Fibroblast of villous mesenchyme (primary cell): ENCODE data around the gene RPS15A. TPM values are rescaled to one million over a fixed set of nuclear protein-coding genes. Genes with fewer than 3 reads are reported as not detected.
"Not testable (repeated sequence)": the region's sequence is repeated elsewhere in the genome, so short reads cannot be mapped to it uniquely, and the experiment has no call there.

Source experiments
- DNase-seq: peaks from one replicate; pipeline ENCODE4 v3.0.0-alpha.2; 2010; ENCODE audit warnings: low read depth
- H3K4me3 ChIP-seq: 2 replicates; pipeline ENCODE4 v1.5.1; 2011; ENCODE audit warnings: low read depth, mild to moderate bottlenecking, low read length
- CTCF ChIP-seq: IDR thresholded peaks from 2 replicates; pipeline ENCODE4 v1.5.1; 2012; ENCODE audit warnings: low read depth, mild to moderate bottlenecking, low read length; ENCODE audit not compliant: insufficient read depth
- total RNA-seq: library from RNA; depleted of rRNA; stranded (reverse); fragments of >200 nt; gene quantifications from 2 replicates; pipeline ENCODE4 v1.2.3, GENCODE V29; 2012

RPS15A gene
- total RNA-seq, 1 donor, result 1,016 TPM

- no peak overlapping the region for H3K4me3 ChIP-seq
- DNase-seq, result peak; percentile 21
- TF ChIP-seq CTCF, result no peak
Measured at GRCh38 chr16:18784917-18785623, 5.1 kb downstream of the RPS15A start.

GRCh38 chr16:18783430-18784341, 6.4 kb downstream of the RPS15A start:
- TF ChIP-seq CTCF, result no peak
- no peak for DNase-seq
- H3K4me3 ChIP-seq, result no peak overlapping the region

- H3K4me3 ChIP-seq, result no peak overlapping the region
- no peak for DNase-seq
- no peak for TF ChIP-seq CTCF
Measured at GRCh38 chr16:18782697-18783429, 7.3 kb downstream of the RPS15A start.

GRCh38 chr16:18781232-18781631, 8.9 kb downstream of the RPS15A start:
- not testable (repeated sequence) for DNase-seq, H3K4me3 ChIP-seq

GRCh38 chr16:18780460-18781026, 9.6 kb downstream of the RPS15A start:
- DNase-seq, result not testable (repeated sequence)

GRCh38 chr16:18777664-18778063, 12.5 kb downstream of the RPS15A start:
- not testable (repeated sequence) for DNase-seq, H3K4me3 ChIP-seq

More at GRCh38 chr16:18780460-18781026, 9.6 kb downstream of the RPS15A start:
- not testable (repeated sequence) for H3K4me3 ChIP-seq

GRCh38 chr16:18776334-18776733, 13.8 kb downstream of the RPS15A start:
- not testable (repeated sequence) for H3K4me3 ChIP-seq, DNase-seq

- not testable (repeated sequence) for DNase-seq, H3K4me3 ChIP-seq
Measured at GRCh38 chr16:18774651-18775050, 15.5 kb downstream of the RPS15A start.

- not testable (repeated sequence) for DNase-seq, H3K4me3 ChIP-seq
Measured at GRCh38 chr16:18772171-18772570, 18.0 kb downstream of the RPS15A start.

GRCh38 chr16:18770336-18770962, 19.7 kb downstream of the RPS15A start:
- DNase-seq, result not testable (repeated sequence)

GRCh38 chr16:18767217-18767616, 22.9 kb downstream of the RPS15A start:
- not testable (repeated sequence) for DNase-seq, H3K4me3 ChIP-seq

More at GRCh38 chr16:18770336-18770962, 19.7 kb downstream of the RPS15A start:
- not testable (repeated sequence) for H3K4me3 ChIP-seq

GRCh38 chr16:18762713-18763112, 27.4 kb downstream of the RPS15A start:
- H3K4me3 ChIP-seq, DNase-seq: not testable (repeated sequence)
